GM12878 (cell line): ENCODE measurements around the gene FXYD3. TPM values are rescaled to one million over a fixed set of nuclear protein-coding genes. Genes with fewer than 3 reads are reported as not detected.

Experiments
- ATAC-seq: fragments of 200-7000 bp; cut with Tn5 transposase; 3 replicates; pipeline ENCODE4 v1.9.1; 2020; ENCODE audit warnings: mild to moderate bottlenecking, moderate library complexity
- BruUV-seq: library from RNA; stranded (reverse); fragments of 400-500 nt; replicated peaks from 2 replicates; lab custom pipeline; 2021; lab: Mats Ljungman, UMichigan
- CTCF ChIA-PET: fragments of 300-600 bp; sonication (Branson Sonifier 250); formaldehyde crosslinking; extraction: SDS; loops from one replicate; lab custom pipeline; 2021; ENCODE audit warnings: inconsistent platforms; lab: Yijun Ruan, JAX
- POLR2A ChIA-PET: fragments of 350-600 bp; formaldehyde crosslinking; extraction: SDS; loops from one replicate; lab custom pipeline; 2021; ENCODE audit warnings: inconsistent platforms; lab: Charles Lee
- RAD21 ChIA-PET: fragments of 300-600 bp; sonication (Branson Sonifier 250); formaldehyde crosslinking; loops from one replicate; lab custom pipeline; 2023; ENCODE audit warnings: antibody characterized with exemption; ENCODE audit not compliant: unreplicated experiment; lab: Charles Lee
- SMC1A ChIA-PET: fragments of 300-600 bp; sonication (Branson Sonifier 250); formaldehyde crosslinking; loops from one replicate; lab custom pipeline; 2023; ENCODE audit not compliant: unreplicated experiment, uncharacterized antibody; lab: Charles Lee
- DNase-seq: peaks from one replicate; pipeline ENCODE4 v3.0.0-alpha.2; 2011; ENCODE audit warnings: low read depth, low spot score
- FAIRE-seq: peaks from 3 replicates; lab custom pipeline; 2011; peaks lifted over from hg19 to GRCh38; lab: Jason Lieb, UNC
- H2AFZ ChIP-seq: 2 replicates; pipeline ENCODE4 v1.6.0; 2011; ENCODE audit warnings: low read depth, low read length, control low read depth; ENCODE audit not compliant: control insufficient read depth
- H3K27ac ChIP-seq: 2 replicates; pipeline ENCODE4 v1.5.1; 2011; ENCODE audit warnings: control low read depth; ENCODE audit not compliant: control insufficient read depth, insufficient read depth
- H3K27me3 ChIP-seq, 2 experiments: replicated peaks in 1 of 2; 2 replicates each; pipeline versions ENCODE4 v1.6.0 to v1.6.1; 2011; ENCODE audit warnings: low read length in 1 of 2; ENCODE audit not compliant: control insufficient read depth in 2 of 2, insufficient read depth in 2 of 2
- H3K36me3 ChIP-seq, 2 experiments: 2 replicates each; pipeline ENCODE4 v1.5.1; 2011; ENCODE audit warnings: low read length in 1 of 2; ENCODE audit not compliant: control insufficient read depth in 2 of 2, insufficient read depth in 2 of 2
- H3K4me1 ChIP-seq: 2 replicates; pipeline ENCODE4 v1.6.1; 2011; ENCODE audit warnings: mild to moderate bottlenecking, low read length, moderate library complexity, mixed read lengths; ENCODE audit not compliant: control insufficient read depth, insufficient read depth
- H3K4me2 ChIP-seq: 2 replicates; pipeline ENCODE4 v1.6.0; 2011; ENCODE audit warnings: control low read depth; ENCODE audit not compliant: control insufficient read depth, insufficient read depth
- H3K4me3 ChIP-seq: fragments of 200-600 bp; sonication (generic); 2 replicates; pipeline ENCODE4 v1.5.1; 2016
- H3K79me2 ChIP-seq: 2 replicates; pipeline ENCODE4 v1.6.0; 2011; ENCODE audit warnings: low read length; ENCODE audit not compliant: control insufficient read depth, insufficient read depth
- H3K9ac ChIP-seq: 2 replicates; pipeline ENCODE4 v1.8.0; 2011; ENCODE audit warnings: low read length, control low read depth, mixed read lengths; ENCODE audit not compliant: control insufficient read depth, insufficient read depth
- H3K9me3 ChIP-seq: replicated peaks from 3 replicates; pipeline ENCODE4 v1.5.1; 2011; ENCODE audit warnings: mild to moderate bottlenecking, low read length; ENCODE audit not compliant: control insufficient read depth, insufficient read depth
- H4K20me1 ChIP-seq: 2 replicates; pipeline ENCODE4 v1.6.0; 2011; ENCODE audit not compliant: control insufficient read depth, insufficient read depth
- BCLAF1 ChIP-seq: fragments of 450-650 bp; IDR thresholded peaks from 2 replicates; pipeline ENCODE4 v1.6.1; 2017; ENCODE audit warnings: antibody characterized with exemption, mild to moderate bottlenecking, moderate library complexity
- CEBPB ChIP-seq, 2 experiments: fragments of 150-350 bp in 1 of 2; IDR thresholded peaks; 2 replicates each; pipeline ENCODE4 v1.6.1; 2012 to 2014; ENCODE audit warnings: low read depth in 2 of 2, low read length in 2 of 2, borderline replicate concordance in 1 of 2, inconsistent platforms in 1 of 2
- CHD2 ChIP-seq: IDR thresholded peaks from 2 replicates; pipeline ENCODE4 v1.6.1; 2011; ENCODE audit warnings: low read depth, low read length, improper control_type of control experiment, borderline replicate concordance
- DPF2 ChIP-seq: fragments of 450-650 bp; IDR thresholded peaks from 2 replicates; pipeline ENCODE4 v1.6.1; 2017; ENCODE audit warnings: mild to moderate bottlenecking
- EGR1 ChIP-seq, 2 experiments: IDR thresholded peaks; 1 replicate in 1 of 2; 2 replicates in 1 of 2; pipeline ENCODE4 v1.6.1; 2011 to 2012; ENCODE audit warnings: low read depth in 2 of 2, low read length in 2 of 2, borderline replicate concordance in 1 of 2, mild to moderate bottlenecking in 1 of 2, moderate library complexity in 1 of 2
- KAT2A ChIP-seq: conservative IDR thresholded peaks from 2 replicates; pipeline ENCODE4 v1.6.1; 2011; ENCODE audit warnings: low read depth, low read length; ENCODE audit not compliant: control insufficient read depth
- RAD51 ChIP-seq: fragments of 450-650 bp; IDR thresholded peaks from 2 replicates; pipeline ENCODE4 v1.6.1; 2016; ENCODE audit warnings: moderate library complexity, mild to moderate bottlenecking, inconsistent platforms
- RUNX3 ChIP-seq: IDR thresholded peaks from 2 replicates; pipeline ENCODE4 v1.6.1; 2012; ENCODE audit warnings: low read length, inconsistent platforms
- SREBF2 ChIP-seq: IDR thresholded peaks from 2 replicates; pipeline ENCODE4 v1.6.1; 2012; ENCODE audit warnings: mild to moderate bottlenecking, low read length
- WGBS: methylation state at CpG from one replicate; pipeline ENCODE4 v1.1.6; 2016; ENCODE audit warnings: low lambda C conversion rate; ENCODE audit not compliant: insufficient replicate concordance, insufficient coverage; ENCODE audit errors: missing lambda C conversion rate; 5-methylcytosine and 5-hydroxymethylcytosine counted together
- in situ Hi-C: fragments of 300-500 bp; cut with MboI; formaldehyde crosslinking; loops from 9 replicates; pipeline ENCODE4 v1.14.3; 2018; ENCODE audit warnings: mixed read lengths
- intact Hi-C: fragments of 100-400 bp; cut with micrococcal nuclease; formaldehyde crosslinking; loops from one replicate; pipeline ENCODE4 v1.14.2; 2022; ENCODE audit not compliant: unreplicated experiment
- polyA plus RNA-seq, 11 experiments: library from polyadenylated mRNA; depleted of rRNA in 4 of 11; unstranded in 6 of 11; stranded (reverse) in 5 of 11; fragments of >200 nt; fragmentation: Nextera tagmentation in 4 of 11; fragmentation: Illumina TruSeq in 1 of 11; extraction: Ambion mirVana in 4 of 11; extraction: Trizol in 1 of 11; gene quantifications; 1 replicate in 1 of 11; 2 replicates in 10 of 11; pipeline versions ENCODE4 v1.2.1 to v1.2.3, GENCODE V29; 2011 to 2016; ENCODE audit warnings: inconsistent platforms in 2 of 11, missing spikeins in 2 of 11, low read depth in 1 of 11
- total RNA-seq, 4 experiments: library from RNA; depleted of rRNA in 3 of 4; stranded (reverse); fragments of >200 nt in 3 of 4; fragmentation: Illumina TruSeq in 1 of 4; extraction: Trizol in 1 of 4; gene quantifications; 2 replicates each; pipeline versions ENCODE4 v1.2.1 to v1.2.3, GENCODE V29; 2013 to 2021
- TF ChIP-seq, protein P1 (sequence below): IDR thresholded peaks from 2 replicates; pipeline ENCODE4 v1.6.1; 2011; ENCODE audit warnings: borderline replicate concordance, low read depth, mild to moderate bottlenecking, moderate library complexity, low read length; ENCODE audit not compliant: insufficient read depth, poor library complexity, severe bottlenecking

FXYD3 gene
- total and polyA plus RNA-seq, 10 of the 15 experiments (the other 5 are each of a cell fraction or from before 2014, with no cell fraction given) = 0.09 to 0.44 TPM; not detected in 8

- TF ChIP-seq SREBF2 = no peak
- no peak for TF ChIP-seq CHD2
- TF ChIP-seq RUNX3 = no peak
- no peak for TF ChIP-seq RAD51
- no peak for TF ChIP-seq KAT2A
- TF ChIP-seq CEBPB (IDR thresholded peaks at IDR 0.05; ENCODE audit: borderline replicate concordance in 1 of 2, low read depth in 2 of 2, low read length in 2 of 2) = no peak
- TF ChIP-seq EGR1 (IDR thresholded peaks at IDR 0.05; ENCODE audit: borderline replicate concordance in 1 of 2, low read depth in 2 of 2, low read length in 2 of 2) = no peak
- no peak for TF ChIP-seq DPF2
- TF ChIP-seq BCLAF1 = no peak
- TF ChIP-seq, protein P1, sequence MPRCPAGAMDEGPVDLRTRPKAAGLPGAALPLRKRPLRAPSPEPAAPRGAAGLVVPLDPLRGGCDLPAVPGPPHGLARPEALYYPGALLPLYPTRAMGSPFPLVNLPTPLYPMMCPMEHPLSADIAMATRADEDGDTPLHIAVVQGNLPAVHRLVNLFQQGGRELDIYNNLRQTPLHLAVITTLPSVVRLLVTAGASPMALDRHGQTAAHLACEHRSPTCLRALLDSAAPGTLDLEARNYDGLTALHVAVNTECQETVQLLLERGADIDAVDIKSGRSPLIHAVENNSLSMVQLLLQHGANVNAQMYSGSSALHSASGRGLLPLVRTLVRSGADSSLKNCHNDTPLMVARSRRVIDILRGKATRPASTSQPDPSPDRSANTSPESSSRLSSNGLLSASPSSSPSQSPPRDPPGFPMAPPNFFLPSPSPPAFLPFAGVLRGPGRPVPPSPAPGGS = no peak
- no peak overlapping the region for H3K27ac ChIP-seq
- no TSS peak for BruUV-seq
- peaks cover 9% of the 10 kb centered on the region for H3K4me1 ChIP-seq
- CTCF ChIA-PET = interaction anchor here (1.1 to 2.2 kb wide), 3 partner anchors 13 to 55 kb away, joined by 3 to 12 read pairs (median 3); no protein-coding TSS in a partner anchor
- POLR2A ChIA-PET = no interaction called here
- no peaks in the 10 kb centered on the region for H3K9me3 ChIP-seq
- no peak overlapping the region for H3K4me3 ChIP-seq
- no peak overlapping the region for H3K4me2 ChIP-seq
- WGBS = 58% methylated on average over 16 of the region's 16 CpGs
- no peaks in the 10 kb centered on the region for H4K20me1 ChIP-seq
- RAD21 ChIA-PET = interaction anchor here (2.6 kb wide), 1 partner anchor 14 kb away, joined by 6 read pairs; no protein-coding TSS in a partner anchor
- no peak overlapping the region for H2AFZ ChIP-seq
- intact Hi-C loops (no loop called here), in situ Hi-C loops (no loop called here)
- H3K9ac ChIP-seq = no peak overlapping the region
- FAIRE-seq = no peak
- no peak for ATAC-seq
- DNase-seq = no peak
- H3K79me2 ChIP-seq = no peaks in the 10 kb centered on the region
- H3K36me3 ChIP-seq = no peaks in the 10 kb centered on the region
- SMC1A ChIA-PET = no interaction called here
- no peaks in the 10 kb centered on the region; a peak in 1 of 4 replicates for H3K27me3 ChIP-seq
Observed at GRCh38 chr19:35080613-35081170, 34.9 kb upstream of the FXYD3 start.
